Bone marrow (tissue), 2 donors: ENCODE data around the gene TCF12.
A peak's percentile ranks its signal among the peaks of the same experiment; 100 is the strongest.

Experiments used
- DNase-seq, 2 donors: peaks; one replicate each; lab custom pipeline; 2025; lab: John Stamatoyannopoulos, UW

The TCF12 gene

DNA sequence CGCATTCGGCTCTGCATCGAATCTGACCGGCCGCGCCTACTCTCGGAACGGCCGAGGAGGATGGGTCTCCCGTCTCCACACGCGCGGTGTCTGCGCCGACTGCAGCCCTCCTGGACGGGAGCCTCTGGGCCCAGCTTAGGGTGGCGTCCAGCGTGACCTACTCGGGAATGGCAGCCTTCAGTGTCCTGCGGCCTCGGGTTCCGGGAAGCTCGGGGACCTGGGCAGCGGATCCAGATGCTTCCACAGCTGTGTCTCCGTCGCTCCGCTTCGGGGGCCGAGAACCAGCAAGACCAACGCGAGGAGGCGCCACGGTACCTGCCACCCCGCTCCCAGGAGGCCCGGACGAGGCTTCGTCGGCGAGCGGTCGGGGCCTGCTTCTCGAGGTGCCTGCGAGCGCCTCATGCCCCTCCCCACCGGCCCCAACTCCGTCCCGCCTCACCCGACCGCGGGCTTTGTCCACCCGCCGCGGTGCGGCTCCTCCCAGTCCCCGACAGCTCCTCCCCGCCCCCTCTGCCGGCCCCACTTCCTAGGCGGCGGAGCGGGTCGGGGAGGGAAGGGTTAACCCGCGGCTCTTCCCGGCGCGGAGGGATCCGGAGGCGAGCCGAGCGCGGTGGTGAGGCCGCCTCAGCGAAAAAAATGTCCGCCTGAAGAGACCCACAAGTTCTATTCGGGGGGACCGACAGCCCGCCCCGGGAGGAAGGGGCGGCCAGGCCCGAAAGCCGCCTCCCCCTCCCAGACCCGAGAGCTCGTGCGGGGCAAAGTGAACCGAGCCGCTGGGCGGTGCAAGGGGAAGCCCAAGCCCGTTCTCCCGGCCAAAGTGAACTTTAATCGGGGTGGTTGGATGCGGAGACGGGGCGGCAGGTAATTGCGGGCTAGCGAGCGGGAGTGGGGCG, at the start of gene TCF12:
TCF12 (plus strand) TSS at position 599 of the 893 bp plus-strand sequence. CDS start 1,270 bp downstream, outside the sequence.
- DNase-seq = peak; percentile 85 to 87

DNA sequence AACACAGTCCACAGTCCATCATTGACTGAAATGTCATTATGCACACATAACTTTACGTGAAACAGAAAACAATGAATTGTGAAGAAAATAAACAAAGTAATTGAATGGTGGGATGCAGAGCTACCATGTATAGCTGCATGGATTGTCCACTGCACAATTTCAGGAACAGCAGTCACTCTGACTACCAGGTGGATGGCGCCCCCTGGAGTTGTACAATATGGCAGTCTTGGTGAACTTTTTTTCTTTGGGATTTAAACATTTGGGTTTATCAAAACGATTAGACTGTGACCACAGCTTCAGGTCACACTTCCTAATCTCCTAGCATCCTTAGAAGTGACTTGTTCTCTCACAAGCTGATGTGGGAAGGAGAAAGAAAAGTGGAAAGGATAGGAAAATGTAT, 48.9 kb upstream of the TCF12 start:
- DNase-seq = no peak

DNA sequence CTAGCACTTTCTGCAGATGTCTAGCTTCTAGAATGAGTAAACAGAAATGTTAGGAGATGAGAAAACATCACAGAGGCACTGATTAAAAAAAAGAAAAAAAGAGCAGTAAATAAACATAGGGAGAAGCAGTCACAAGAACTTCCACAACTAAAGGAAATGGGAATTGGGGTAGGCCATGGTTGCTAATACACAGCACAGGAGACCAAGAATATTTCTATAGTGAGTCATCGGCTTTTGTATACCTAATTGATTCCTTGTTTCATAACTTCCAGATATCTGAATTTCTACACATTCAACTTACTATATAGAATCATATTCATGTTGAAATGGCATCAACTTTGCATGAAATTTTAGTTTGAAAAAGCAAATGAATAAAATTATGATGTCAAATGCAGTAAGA, 47.3 kb upstream of the TCF12 start:
- no peak for DNase-seq

DNA sequence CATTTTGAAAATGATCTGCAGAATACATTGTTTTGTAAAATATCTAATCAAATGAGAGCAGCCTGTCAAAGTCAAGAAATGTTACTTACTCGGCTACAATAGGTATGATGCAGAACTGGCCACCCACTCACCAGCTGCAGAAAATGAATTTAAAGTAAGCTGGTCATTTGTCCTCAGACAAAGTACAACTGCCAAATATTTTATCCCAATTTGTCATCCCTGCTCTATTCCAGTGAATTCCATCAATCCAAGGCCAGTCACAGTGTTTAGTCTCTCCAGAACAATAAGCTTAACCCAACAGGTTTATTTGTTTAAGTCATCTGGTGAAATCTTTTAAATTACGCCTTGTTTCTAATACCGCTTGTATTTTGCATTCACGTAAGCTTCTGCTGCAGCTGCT, 46.6 kb upstream of the TCF12 start:
- no peak for DNase-seq

DNA sequence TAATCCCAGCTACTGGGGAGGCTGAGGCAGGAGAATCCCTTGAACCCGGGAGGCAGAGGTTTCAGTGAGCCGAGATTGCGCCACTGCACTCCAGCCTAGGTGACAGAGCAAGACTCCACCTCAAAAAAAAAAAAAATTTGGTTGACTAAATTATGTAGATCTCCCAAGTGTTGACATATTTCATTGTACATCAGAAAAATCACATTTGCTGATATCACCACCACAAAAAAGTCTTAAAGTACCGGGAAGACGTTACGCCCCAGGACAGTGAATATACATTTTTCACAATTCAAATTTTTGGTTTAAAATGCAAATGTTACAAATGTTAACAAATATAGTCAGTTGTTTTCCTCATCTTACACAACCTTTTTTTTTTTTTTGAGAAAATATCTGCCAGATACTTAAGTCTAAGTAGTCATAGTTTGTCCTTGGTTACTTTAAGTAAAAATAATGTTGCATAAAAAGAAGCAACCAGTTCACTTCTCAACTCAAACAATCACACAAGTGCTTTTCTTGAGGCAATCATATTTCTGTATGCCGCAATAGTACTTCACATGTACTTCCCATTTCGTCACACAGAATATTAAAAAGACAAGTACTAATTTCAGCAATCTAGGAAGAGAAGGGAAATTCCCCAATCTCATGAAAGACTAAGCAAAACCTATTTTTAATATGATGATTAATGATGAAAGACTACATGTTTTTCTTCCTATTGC, 41.0 kb upstream of the TCF12 start:
- no peak for DNase-seq

DNA sequence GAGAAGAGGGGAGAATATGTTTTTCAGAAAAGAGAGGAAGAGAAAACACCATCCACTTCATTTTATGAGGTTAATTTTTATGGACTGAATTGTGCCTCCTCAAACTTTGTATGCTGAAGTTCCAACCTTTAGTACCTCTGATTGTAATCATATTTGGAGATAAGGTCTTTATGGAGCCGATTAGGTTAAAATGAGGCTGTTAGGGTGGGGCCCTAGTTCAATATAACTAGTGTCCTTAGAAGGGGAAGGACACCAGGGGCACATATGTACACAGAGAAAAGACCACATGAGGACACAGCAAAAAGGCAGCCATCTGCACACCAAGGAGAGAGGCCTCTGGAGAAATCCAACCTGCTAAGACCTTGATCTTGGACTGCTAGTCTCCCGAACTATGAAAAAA, 38.9 kb upstream of the TCF12 start:
- DNase-seq = no peak

DNA sequence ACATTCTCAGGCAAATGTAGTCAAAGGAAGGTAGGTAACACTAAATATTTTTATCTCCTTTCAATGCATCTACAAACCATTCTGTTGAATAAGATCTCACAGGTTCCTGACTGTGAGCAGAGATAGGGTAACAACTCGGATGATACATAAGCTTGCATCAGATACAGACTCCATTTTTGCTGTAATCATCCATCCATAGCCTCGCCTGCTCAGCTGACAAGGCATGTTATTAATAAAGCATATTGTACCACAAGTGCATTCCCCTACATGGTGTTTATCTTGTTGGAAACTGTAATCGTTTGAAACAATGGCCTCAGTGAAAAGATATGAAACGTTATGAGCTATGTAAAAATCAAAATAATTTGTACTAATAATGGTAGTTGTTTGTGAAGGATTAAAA, 35.4 kb upstream of the TCF12 start:
- no peak for DNase-seq

DNA sequence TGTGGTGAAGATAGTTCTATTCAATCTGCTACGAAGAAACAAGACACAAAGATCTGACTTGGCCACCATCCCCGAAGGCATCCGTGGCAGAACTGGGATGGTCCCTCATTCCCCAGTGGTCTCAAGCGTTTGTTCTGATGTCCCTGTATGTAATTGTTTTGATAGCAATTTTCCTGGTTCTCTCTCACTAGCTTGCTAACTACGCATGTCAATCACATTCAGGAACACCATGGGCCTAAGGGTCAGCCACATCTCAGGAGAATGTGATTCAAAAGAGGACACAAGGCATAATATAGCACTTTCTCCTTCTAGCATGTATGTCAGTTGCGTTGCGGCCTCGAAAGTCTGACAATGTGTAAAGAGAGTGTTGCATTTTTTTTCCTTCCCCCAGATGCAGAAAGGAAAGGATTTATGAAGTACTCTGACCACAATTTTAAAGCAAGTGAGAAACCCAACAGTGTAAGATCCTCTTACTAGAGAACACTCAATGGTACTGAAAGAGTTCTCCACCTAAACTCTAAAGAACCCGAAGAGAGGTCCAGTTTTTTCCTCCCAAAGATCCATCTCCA, 32.0 kb upstream of the TCF12 start:
- peak in 1 of 2 donors; percentile 50 for DNase-seq

DNA sequence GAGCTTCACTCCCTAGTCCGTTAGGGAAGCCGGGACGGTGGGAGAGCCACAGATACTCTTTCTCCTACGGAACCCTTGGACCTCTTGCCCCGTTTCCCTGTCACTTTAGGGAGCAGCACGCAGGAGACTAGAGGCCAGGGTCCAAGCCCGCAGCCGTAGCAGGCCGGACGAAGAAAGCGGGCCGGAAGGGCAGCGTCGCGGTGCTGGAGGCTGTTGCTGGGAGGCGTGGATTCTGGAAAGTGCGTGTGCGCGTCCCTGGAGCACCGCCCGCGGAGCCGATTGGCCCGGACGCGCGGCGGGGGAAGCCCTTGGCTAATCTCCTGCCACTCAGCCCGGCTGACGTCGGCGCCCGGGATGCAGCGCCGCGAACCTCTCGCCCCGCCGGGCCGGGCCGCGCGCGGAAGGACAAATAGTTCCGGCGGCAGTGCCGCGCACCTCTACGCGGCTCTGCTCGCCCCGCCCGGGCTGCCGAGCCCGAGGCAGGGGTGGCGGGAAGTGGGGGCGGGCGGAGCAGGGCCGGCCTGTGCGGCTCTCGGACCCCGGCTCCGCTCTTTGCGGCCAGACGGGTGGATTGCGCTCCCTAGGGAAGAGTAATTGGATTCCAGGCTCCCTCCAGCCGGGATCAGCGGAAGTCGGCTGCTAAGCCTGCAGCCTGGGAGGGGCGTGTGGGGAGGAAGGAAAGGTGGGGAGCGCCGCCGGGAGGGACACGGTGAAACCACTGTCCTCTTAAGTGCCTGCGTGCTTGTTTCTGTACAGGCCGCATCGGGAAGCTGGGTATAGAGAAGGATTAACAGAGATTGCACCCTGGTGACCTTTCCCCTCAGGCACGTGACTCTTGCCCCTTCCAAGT, 31.3 kb upstream of the TCF12 start:
- DNase-seq = peak; percentile 80 to 81

DNA sequence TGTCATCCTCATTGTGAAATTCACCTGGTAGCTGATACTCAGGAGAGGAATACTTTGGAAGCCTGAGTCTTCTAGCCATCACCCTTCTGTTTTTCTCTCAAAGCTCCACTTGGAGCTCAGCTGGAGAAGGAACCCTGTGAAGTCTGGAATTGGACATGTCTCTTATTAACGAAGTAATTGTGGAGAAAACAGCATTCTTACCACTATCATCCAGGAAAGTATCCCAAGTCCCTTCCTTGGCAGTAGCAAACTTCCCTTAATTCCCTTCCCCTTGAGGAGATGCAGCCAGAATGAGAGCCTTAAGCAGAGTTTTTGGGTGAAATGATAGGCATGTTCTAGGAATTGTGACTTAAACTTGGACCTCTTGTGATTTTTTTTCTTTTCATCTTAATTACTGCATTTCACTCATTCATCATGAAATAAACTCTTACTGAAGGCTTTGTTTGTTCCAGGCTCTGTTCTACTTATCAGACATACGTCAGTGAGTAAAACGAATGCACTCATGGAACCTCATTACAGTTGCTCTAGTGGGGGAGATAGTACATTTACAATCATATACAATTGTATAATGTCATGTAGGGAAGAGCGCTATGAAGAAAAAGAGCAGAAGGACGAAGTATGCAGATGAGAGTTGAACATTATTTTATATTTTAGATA, 30.5 kb upstream of the TCF12 start:
- no peak for DNase-seq

DNA sequence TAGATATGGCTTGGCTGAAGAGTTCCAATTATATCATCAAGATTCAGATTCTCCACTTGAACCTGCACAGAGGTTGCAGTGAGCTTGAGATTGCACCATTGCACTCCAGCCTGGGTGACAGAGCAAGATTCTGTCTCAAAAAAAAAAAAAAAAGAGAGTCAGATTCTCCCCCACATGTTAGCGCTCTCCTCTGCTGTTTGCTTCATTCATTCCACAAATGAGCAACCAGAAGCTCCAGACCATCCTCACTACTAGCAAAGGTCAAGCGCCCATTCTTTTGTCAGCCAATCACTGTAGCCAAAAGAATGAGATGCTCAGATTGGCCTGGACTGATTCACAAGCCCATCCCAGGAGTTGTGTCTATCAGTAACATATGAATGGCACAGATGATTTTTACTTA, 28.4 kb upstream of the TCF12 start:
- DNase-seq = no peak

DNA sequence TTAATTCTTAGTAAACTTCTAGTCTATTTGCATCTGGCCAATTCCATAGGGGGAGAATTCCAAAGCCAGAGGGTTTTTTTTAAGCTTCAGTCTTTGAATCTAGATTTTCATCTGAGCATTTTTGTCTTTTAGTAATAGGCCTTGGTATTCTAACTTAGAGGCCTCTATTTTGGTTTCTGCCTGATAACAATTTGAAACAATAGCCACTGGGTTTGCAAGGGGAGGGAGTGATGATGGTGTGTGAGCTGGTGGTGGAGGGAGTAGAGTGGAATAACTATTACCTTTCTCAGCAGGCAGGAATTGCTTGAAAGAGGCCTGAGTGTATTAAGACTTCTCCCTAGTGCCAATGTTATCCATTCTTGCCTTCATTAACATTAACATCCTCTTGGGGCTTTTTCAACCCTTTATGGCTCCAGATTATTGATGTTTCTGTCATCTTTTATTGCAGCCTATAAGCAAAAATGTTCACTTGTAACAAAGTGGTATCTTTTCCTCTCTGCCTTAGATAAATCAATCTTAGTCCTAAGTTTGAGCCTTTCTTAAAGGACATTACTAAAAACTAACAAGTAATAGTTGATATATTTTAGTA, 26.5 kb upstream of the TCF12 start:
- DNase-seq = no peak

DNA sequence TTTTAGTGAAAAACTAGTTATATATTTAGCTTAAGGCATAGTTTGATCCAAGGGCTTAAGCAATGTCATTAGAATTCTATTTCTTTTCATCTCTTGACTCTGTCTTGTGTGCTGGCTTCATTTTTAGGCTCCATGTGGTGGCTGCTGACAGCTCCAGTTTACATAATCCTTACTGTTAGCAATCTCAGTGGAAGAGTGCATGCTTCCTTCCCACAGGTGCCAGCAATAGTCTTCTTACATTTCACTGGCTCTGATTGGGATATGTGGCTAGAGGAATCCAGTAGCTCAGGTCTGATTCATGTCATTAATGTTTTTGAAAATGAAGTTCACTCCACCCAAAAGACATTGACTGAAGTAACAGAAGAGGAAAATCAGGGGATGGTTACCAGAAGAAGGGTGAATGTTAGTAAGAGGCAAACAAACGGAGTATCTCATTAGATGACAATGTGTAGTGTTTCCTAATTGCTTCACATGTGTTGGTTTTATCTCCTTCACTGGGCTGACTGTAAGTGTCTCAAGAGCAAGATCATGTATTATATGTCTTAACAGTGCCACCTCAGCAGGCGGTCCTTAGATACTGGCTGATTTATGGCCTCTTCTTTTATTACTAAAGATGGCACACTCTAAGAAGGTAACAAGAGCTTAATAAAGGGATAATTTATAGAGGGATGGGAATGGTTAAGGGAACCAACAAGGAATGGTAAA, 25.6 kb upstream of the TCF12 start:
- DNase-seq = no peak

DNA sequence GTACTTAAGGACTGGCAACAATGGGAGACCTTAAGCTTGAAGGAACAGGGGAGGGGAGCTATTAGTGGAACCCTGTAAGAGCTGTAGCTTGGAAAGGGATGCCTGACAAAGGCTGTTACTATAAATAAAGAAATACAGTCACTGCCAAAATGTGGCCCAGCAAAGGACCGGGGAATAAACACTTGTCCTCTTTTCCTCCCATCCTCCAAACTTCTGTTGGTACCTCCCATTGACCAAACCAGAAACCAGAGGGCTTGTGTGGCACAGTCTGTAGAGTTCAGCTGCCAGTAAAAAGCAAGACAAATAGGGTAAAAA, 25.1 kb upstream of the TCF12 start:
- no peak for DNase-seq

DNA sequence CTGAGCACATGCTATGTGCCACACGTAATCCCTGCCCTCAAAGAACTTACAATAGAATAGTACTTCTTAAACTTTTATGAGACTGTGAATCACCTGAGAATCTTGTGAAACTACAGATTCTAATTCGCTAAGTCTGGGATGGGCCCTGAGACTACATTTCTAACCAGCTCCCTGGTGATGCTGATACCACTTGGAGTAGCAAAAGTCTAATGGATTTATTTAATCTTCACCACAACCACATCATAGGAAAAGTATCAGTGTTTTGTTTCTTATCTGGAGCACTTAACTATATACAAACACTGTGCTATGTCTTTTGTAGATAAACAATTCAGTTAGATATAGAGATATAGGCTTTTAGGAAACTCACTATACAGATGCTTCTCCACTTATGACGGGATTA, 23.8 kb upstream of the TCF12 start:
- no peak for DNase-seq

DNA sequence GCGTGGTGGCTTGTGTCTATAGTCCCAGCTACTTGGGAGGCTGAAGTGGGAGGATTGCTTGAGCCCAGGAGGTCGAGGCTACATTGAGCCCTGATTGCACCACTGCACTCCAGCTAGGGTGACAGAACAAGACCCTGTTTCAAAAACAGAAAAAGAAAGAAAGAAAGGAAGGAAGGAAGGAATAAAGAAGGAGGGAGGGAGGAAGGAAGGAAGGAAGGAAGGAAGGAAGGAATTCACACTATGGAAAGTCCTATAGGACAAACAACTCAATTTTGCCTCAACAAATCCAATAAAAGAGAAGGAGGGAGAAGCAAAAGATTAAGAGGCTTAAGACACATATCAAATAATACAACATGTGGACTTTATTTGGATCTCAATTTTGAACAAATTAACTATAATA, 16.5 kb upstream of the TCF12 start:
- DNase-seq = no peak

DNA sequence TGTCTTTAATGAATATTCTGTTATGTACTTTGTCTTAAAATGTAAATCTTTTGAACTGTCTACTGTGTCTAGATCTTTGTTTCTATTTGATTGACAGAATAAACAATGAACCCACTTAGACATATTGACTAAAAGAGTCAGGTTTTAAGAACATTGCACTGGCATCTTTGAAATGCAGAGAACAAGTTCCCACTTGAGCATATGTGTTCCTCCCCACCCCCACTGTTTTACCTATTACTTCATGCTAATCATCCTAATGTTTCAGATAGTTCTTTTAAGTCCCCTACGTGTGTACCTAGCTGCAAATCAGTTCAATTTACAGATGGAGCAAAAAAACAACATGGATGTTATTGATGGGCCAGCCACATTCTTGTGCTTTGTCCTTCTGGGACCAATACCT, 11.7 kb upstream of the TCF12 start:
- no peak for DNase-seq

DNA sequence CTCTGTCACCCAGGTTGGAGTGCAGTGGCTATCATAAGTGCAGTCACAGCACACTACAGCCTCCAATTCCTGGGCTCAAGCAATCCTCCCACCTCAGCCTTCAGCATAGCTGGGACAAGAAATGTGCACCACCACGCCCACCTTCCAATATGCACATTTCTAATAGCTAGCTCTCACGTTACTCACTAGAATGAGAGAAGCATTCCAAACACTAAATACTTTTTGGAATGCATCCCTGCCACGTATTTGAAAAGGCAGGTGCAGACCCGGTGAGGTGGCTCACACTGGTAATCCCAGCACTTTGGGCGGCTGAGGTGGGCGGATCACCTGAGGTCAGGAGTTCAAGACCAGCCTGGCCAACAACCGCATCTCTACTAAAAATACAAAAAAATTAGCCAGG, 7.6 kb upstream of the TCF12 start:
- no peak for DNase-seq

DNA sequence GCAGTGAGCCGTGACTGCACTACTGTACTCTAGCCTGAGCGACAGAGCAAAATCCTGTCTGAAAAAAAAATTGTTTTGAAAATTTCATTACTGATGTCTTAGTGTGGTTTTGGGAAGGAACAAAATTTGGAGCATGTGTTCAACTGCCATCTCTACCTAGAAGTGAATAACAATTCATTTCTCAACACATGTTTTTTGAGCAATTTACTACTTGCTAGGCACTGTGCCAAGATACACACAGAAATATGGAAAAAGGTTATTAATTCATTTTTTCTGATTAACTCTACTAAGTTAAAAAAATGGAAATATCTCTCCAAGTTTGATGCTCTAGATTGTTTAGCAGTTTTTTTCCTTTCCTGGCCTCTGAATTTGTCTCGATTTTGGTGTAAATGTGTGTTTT, 5.2 kb upstream of the TCF12 start:
- no peak for DNase-seq

DNA sequence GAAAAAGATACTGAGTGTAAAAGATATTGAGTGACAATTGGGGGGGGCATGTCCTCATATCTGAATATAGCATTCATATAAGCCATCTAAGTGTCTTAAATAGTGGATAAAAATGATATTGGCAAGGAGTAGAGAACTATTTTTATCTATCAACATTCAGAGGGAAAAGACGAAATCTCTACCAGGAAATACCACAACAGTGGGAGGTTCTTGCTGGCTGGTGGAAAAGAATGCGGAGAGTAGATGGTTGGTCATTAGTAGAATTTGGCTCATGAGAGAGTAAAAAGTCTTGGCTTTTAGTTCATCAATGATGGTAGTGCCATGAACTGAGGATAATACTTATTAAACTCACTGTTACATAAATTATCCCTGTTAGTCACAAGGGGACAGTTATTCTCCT, 4.8 kb upstream of the TCF12 start:
- no peak for DNase-seq

DNA sequence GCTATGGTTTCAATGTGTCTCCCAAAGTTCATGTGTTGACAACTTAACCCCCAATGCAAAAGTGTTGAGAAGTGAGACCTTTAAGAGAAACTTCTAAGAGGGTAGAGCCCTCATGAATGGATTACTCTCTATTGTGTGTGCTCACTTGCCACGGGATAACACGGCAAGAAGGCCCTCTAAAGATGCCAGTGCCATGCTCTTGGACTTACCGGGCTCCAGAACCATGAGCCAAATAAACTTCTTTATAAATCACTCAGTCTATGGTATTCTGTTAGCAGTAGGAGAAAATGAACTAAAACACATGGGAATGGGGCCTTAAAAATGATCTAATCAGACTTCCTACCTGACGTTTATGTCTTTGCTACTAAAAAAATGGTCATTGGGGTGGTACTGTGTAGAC, 2.6 kb upstream of the TCF12 start:
- DNase-seq = no peak
